HG03159 (cell line): Measurements from ENCODE around the gene PLOD2.

ENCODE experiments used
- ATAC-seq: cut with Tn5 transposase; IDR thresholded peaks from one replicate; pipeline ENCODE4 v1.9.1; 2021; ENCODE audit warnings: mild to moderate bottlenecking, moderate library complexity; ENCODE audit not compliant: unreplicated experiment

Gene PLOD2

DNA sequence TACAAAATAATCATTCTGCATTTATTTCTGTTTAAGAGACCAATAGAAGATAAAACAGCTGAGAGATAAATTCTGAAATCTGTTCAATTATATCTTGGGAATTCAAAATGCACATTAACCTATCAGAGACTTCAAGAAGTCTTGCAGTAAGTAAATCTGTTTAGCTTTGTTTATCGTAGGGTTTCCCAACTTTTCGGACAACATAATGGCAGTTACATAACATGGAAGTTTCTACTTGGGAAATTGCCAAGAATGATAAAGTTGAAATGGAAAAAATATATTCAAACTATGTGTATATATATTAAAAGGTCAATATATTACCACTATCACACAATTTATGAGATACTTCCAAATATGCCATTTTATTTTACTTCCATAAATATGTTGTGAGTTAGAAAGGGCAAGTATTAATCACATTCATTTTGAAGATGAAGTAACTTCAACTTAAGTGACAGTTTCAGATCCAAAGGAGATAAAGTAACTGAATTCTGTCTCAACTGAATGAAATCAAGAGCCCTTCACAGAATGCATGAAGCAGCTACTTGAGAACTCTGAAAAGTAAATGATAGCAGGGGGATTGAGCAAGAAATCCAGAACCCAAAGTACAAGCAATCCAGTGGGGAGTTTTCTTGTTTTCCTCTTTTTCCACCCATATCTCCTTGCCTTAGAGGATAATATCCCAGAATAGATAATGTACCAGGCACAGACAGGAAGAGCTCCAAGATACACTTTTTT is 108.8 kb downstream of the PLOD2 start:
- ATAC-seq, result no peak

DNA sequence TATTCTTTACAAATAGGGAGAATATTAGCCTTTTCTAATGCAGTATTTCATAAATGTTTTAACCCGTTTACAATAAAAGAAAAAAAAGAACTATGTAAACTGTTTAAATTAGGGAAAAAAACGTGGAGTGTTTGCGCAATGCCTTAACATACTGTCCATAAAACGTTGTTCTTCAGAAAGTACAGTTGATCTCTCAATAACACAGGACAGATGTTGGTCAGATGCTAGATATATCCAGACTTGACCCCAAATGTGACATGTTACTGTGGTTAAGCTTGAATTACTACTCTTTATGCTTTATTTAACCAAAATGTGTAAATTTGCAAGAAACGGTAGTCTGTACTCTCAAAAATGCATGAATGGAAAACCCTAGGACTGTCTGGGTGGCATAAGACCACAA is 110.3 kb downstream of the PLOD2 start:
- ATAC-seq, result no peak

DNA sequence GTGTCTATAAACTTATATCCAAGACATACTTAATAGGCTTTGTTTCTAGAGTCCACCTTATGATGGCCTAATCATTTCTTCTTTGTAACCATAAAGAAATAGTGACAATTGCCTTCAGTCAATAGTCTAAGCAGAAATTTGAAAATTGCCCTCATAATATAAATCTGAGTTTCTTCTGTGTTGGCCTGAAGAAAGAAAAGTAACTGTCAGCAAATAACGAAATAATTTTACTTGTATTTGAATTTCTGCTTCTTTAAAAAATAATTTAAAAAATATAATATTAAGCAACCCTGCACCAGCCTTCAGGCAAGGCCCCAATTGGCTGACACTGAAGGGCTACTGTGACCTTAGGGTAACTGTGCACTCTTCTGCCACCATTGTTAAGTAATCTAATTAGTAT is 113.5 kb downstream of the PLOD2 start:
- ATAC-seq, result no peak

DNA sequence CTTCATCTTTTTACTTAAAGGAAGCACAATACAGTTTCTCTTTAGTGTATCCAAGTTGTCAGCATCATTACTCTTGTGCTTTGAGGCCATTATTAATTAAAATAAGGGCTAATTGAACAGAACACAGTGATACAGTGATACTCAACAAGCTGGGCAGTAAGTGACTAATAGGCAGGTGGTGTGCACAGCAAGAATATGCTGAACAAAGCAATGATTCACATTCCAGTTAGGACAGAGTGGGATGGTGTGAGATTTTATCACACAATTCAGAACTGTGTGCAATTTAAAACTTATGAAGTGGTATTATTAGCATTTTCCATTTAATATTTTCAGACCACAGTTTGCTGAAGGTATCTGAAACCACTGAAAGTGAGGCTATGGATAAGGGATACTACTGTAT is 116.9 kb downstream of the PLOD2 start:
- no peak for ATAC-seq

DNA sequence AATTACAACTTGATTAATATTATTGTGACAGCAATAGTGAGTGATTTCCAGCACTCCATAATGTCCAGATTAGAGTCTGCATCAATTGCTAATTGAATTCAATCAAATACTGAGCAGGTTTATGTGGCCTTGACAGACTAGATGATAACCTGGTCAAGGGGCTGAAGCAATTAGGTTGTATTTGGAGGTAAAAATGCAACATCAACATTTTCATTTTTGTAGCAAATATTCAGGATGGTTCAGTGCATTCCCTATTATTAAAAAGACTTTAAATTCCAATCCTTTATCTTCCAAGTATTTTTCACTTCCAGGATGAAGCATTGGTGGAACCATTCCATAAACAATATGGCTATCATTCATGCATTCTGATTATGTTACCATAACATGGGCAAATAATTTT is 120.4 kb downstream of the PLOD2 start:
- ATAC-seq, result no peak

DNA sequence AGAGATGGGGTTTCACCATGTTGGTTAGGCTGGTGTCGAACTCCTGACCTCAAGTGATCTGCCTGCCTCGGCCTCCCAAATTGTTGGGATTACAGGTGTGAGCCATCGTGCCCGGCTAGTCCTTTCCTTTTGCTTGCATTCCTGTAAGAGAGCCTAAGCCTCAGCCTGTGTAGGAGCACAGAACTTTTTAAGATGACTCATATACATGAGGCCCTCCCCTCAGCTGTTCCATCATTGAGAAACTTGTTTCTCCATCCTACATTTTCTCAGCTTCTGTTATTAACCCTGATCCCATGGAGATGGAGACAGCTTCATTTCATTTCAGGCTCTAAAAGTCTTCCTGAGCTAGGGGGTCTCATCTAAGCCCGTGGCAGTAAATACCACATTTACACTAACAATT is 123.3 kb downstream of the PLOD2 start:
- no peak for ATAC-seq

DNA sequence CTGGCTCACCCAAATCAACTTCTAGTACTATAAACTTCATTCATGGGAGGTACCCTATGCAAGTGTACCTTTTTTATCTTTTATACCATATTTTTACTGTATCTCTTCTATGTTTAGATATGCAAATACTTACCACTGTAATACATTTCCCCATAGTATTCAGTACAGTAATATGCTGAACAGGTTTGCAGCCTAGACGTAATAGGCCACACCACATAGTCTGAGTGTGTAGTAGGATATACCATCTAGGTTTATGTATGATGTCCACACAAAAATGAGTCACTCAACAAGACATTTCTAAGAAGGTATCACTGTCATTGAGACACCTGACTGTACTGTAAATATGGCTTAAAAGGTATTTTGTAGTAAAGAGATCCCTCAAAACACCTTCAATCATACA is 124.7 kb downstream of the PLOD2 start:
- no peak for ATAC-seq

DNA sequence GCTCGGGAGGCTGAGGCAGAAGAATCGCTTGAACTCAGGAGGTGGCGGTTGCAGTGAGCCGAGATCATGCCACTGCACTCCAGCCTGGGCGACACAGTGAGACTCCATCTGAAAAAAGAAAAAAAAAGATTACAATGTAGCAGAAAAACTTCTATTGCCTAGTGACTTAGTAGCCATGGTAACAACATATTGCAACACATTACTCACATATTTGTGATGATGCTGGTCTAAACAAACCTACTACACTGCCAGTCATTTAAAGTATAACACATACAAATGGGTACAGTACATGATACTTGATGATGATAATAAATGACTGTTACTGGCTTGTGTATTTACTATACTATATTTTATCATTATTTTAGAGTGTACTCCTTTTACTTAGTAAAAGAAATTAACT is 125.6 kb downstream of the PLOD2 start:
- ATAC-seq, result no peak

DNA sequence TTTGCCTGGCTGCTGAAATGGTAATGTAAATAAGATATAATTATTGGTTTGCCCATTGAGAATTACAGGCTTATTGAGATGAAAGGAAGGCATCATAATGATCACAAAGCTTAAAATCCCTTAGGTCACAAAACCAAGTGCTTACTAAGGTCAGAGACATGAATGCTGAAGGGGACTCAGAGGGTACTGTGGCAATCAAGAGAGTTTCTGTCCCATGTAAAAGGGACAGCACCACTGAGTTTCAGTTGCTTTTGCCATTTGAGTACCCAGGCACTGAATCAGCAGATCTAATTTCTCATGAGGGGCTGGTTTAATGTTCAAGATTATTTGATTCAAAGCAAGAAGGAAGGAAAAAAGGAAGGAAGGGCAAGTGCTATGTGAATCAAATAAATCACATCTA is 127.0 kb downstream of the PLOD2 start:
- ATAC-seq, result no peak

DNA sequence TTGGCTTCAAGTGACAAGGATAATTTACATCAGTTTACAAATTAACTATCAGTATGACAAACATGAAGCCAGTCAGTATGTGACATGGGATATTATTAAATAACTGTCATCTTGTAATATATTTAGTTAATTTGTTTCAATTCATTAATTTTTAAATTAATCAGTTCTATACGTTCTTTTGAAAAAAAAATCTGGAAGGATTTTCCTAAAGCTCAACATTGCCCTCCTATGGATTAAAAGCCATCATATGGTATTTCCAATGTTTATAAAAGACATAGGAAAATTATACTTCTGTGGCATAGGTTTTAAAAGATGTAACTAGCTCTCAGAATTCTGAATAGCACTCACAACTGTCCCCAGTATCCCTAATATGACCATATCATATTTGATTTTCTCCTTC is 134.4 kb downstream of the PLOD2 start:
- no peak for ATAC-seq

DNA sequence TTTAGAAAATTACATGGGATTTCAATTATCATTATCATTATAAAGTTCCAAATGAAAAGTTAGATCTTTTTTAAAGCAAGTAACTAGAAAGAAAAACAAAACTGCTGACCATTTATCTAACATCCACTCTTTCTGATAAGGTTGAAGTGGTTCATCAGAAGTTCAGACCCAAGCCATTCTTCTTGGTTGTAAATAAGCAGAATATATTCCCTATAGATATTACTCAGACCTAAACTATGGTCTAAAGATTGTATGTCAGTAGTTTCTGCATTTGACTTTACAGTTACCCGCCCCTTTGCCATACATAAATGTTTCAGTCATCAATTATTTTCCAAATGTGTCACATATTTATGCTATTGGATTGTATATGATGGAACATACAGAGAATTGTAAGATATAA is 136.7 kb downstream of the PLOD2 start:
- ATAC-seq, result no peak

DNA sequence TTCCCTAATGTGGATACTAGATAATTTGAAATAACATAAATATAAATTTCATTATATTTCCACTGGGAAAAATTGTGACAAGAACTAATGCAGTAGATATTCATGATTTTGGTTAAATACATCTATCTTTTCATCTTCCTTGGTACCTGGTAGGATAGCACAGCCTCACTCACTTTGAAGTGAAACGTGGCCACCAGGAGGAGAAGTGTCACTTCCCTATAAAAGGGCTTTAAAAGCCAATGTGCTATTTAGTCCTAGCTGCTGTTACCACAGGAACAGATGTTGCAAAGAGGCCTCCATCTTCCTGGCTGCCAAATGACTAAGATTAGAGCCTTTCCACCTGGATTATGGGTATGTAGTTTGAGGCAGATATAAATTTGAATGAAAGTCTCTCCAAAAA is 140.0 kb downstream of the PLOD2 start:
- ATAC-seq, result no peak

DNA sequence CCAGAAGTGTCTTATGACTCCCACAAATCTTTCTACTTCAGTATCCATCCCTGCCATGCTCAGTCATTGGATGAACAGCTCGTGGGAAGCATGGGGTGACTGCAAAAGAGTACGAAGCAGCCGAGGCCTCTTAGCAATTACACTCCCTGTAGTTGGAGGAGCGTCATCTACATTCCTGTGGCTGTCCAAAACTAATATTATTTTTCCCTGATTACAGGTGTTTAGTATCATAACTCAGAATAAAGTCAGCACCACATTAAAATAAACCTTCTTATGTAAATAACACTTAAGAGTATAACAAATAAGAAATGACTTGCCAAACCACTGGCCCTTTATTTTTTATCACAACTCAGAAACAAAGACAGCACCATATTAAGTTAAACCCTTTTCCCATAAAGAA is 141.5 kb downstream of the PLOD2 start:
- no peak for ATAC-seq
